ENCODE data around the gene HMG20A. TPM values are rescaled to one million over a fixed set of nuclear protein-coding genes. Genes with fewer than 3 reads are reported as not detected.

Gene HMG20A
- total RNA-seq, 4 donors from 2014 or later: 20.7 to 42.2 (median 31.2) TPM

DNA sequence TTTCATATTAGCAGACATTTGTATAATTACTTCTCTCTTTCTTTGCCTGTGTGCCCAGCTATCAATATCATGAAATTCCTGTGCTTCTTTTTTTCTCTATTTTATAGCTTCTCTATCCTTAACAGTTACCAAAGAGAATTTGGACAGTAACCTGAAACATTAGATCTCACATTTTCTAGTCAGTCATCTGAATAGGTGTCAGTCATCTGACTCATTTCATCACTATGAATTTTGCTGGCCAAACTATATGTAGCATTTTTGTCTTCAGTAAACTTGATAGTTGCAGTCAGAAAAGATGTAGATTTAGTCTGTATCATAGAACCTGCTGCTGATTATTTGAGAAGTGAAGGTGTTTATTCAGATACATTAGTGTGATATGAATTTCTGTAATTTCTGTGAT is 52.6 kb downstream of the HMG20A start:
- Histone ChIP-seq H3K27ac (replicated peaks in 1 of 4) (no peak overlapping the region), H3K4me3 (no peak overlapping the region), H3K27me3 (no peaks in the 10 kb centered on the region), H3K9me3 (no peaks in the 10 kb centered on the region), H3K4me1 (peaks cover 10 to 16% (median 13%) of the 10 kb centered on the region in 4 donors), H3K36me3 (peaks cover 27 to 50% (median 38%) of the 10 kb centered on the region in 4 donors)
- TF ChIP-seq, protein P1, sequence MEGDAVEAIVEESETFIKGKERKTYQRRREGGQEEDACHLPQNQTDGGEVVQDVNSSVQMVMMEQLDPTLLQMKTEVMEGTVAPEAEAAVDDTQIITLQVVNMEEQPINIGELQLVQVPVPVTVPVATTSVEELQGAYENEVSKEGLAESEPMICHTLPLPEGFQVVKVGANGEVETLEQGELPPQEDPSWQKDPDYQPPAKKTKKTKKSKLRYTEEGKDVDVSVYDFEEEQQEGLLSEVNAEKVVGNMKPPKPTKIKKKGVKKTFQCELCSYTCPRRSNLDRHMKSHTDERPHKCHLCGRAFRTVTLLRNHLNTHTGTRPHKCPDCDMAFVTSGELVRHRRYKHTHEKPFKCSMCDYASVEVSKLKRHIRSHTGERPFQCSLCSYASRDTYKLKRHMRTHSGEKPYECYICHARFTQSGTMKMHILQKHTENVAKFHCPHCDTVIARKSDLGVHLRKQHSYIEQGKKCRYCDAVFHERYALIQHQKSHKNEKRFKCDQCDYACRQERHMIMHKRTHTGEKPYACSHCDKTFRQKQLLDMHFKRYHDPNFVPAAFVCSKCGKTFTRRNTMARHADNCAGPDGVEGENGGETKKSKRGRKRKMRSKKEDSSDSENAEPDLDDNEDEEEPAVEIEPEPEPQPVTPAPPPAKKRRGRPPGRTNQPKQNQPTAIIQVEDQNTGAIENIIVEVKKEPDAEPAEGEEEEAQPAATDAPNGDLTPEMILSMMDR (IDR thresholded peaks at IDR 0.05): no peak
- TF ChIP-seq POLR2AphosphoS5 (IDR thresholded peaks at IDR 0.05) (no peak), POLR2A (IDR thresholded peaks at IDR 0.05; ENCODE audit: low read depth) (no peak), EP300 (IDR thresholded peaks at IDR 0.05) (no peak)
- DNase-seq (ENCODE audit: extremely low spot score): no peak
- intact Hi-C loops (cut with DNase I): no loop called here

DNA sequence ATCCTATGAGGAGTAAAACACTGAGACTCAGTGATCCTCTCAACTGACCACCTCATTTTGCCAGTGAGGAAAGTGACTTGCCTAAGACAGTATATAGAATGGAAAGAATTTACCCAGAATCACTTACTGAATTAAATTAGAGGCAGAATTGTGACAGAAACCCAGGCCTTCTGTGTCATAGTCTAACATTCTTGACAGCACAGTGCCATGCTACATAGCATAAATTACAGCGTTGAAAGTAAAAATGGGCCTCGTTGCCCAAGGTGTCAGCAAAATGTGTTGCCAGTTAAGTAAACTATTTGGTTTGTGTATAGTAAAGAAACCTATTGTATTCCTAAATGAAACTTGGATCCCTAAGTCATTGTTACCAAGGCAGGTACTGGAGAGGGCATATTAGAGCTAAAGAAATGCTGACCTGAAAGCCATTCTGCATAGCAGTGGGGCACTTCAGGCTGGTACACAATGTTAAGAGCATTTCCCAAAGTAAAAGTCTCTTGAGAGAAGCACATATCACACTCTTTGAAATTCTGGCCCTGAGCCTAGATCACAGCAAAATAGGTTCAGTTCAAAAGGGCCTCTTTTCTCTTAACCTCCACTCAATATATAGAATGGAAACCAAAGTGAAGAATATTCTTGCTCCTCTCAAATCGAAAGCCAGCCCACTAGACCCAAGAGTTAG is 53.8 kb downstream of the HMG20A start:
- Histone ChIP-seq H3K36me3 (peaks cover 19 to 51% (median 42%) of the 10 kb centered on the region in 4 donors), H3K4me3 (no peak overlapping the region), H3K4me1 (peaks cover 10 to 16% (median 13%) of the 10 kb centered on the region in 4 donors), H3K27me3 (no peaks in the 10 kb centered on the region), H3K9me3 (no peaks in the 10 kb centered on the region), H3K27ac (replicated peaks in 1 of 4) (peak overlapping the region in 2 of 4 donors; percentile 11 to 30)
- TF ChIP-seq EP300 (IDR thresholded peaks at IDR 0.05) (no peak), POLR2A (IDR thresholded peaks at IDR 0.05; ENCODE audit: low read depth) (no peak), POLR2AphosphoS5 (IDR thresholded peaks at IDR 0.05) (no peak)
- TF ChIP-seq, protein P1 (IDR thresholded peaks at IDR 0.05): no peak
- intact Hi-C loops (cut with DNase I): no loop called here
- WGBS: 74% methylated on average over 3 of the region's 3 CpGs
- DNase-seq (ENCODE audit: extremely low spot score): no peak

DNA sequence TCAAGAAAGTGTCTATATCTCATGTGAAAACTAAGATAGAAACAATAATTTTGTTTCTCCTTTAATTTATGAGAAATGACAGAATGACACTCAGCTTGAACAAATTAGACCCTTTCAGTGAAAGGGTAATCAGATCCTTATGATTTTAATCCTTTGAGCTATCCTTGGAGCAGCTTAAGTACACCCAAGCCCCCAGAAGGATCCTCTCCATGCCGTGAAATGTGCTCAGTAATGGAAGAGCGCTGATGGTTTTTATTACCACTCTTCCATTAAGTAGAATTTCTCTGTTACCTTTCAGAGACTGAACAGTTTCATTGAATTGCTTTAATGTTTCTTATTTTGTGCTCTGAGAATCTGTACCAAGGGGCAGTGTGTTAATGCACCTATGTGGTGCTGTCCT is 54.3 kb downstream of the HMG20A start:
- intact Hi-C loops (cut with DNase I): no loop called here
- H3K4me3 ChIP-seq: no peak overlapping the region
- TF ChIP-seq, protein P1 (IDR thresholded peaks at IDR 0.05): no peak
- TF ChIP-seq POLR2A (IDR thresholded peaks at IDR 0.05; ENCODE audit: low read depth) (no peak), EP300 (IDR thresholded peaks at IDR 0.05) (no peak), POLR2AphosphoS5 (IDR thresholded peaks at IDR 0.05) (no peak)
- no peak for DNase-seq (ENCODE audit: extremely low spot score)
- 97% methylated on average over 2 of the region's 2 CpGs for WGBS
- peaks cover 16 to 52% (median 42%) of the 10 kb centered on the region in 4 donors for H3K36me3 ChIP-seq
- H3K27me3 ChIP-seq: no peaks in the 10 kb centered on the region
- no peaks in the 10 kb centered on the region for H3K9me3 ChIP-seq
- peaks cover 10 to 16% (median 13%) of the 10 kb centered on the region in 4 donors for H3K4me1 ChIP-seq
- H3K27ac ChIP-seq (replicated peaks in 1 of 4): no peak overlapping the region

DNA sequence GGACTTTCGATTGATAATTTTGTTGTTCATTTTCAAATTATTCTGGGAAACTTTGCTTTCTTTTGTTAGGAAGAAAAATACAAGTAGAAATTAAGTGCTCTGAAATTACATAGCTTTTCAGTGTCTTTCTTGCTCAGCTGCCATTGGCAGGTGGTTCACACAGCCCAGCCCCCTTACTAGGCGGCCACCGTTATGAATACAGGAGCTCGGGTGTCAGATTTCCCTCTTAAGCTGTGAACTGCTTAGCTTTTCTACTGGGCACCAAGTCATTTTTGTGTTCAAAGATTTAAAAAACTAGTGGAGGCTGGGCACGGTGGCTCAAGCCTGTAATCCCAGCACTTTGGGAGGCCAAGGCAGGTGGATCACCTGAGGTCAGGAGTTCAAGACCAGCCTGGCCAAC is 55.2 kb downstream of the HMG20A start:
- no peak overlapping the region for H3K27ac ChIP-seq (replicated peaks in 1 of 4)
- DNase-seq (ENCODE audit: extremely low spot score): no peak
- H3K9me3 ChIP-seq: no peaks in the 10 kb centered on the region
- peaks cover 16 to 52% (median 43%) of the 10 kb centered on the region in 4 donors for H3K36me3 ChIP-seq
- H3K27me3 ChIP-seq: no peaks in the 10 kb centered on the region
- 92% methylated on average over 5 of the region's 5 CpGs for WGBS
- no peak overlapping the region for H3K4me3 ChIP-seq
- peaks cover 13 to 18% (median 15%) of the 10 kb centered on the region in 4 donors for H3K4me1 ChIP-seq
- intact Hi-C loops (cut with DNase I): no loop called here
- no peak for TF ChIP-seq EP300 (IDR thresholded peaks at IDR 0.05)
- no peak for TF ChIP-seq POLR2AphosphoS5 (IDR thresholded peaks at IDR 0.05)
- TF ChIP-seq POLR2A (IDR thresholded peaks at IDR 0.05; ENCODE audit: low read depth): no peak
- TF ChIP-seq, protein P1 (IDR thresholded peaks at IDR 0.05): no peak
